NCI-H524 (cell line): Measurements from ENCODE around the gene SDK1.
"Not testable (repeated sequence)": the region's sequence is repeated elsewhere in the genome, so short reads cannot be mapped to it uniquely, and the experiment has no call there.

Experiments
- DNase-seq, 2 experiments: peaks; one replicate each; lab custom pipeline; 2025; lab: John Stamatoyannopoulos, UW

The SDK1 gene

DNA sequence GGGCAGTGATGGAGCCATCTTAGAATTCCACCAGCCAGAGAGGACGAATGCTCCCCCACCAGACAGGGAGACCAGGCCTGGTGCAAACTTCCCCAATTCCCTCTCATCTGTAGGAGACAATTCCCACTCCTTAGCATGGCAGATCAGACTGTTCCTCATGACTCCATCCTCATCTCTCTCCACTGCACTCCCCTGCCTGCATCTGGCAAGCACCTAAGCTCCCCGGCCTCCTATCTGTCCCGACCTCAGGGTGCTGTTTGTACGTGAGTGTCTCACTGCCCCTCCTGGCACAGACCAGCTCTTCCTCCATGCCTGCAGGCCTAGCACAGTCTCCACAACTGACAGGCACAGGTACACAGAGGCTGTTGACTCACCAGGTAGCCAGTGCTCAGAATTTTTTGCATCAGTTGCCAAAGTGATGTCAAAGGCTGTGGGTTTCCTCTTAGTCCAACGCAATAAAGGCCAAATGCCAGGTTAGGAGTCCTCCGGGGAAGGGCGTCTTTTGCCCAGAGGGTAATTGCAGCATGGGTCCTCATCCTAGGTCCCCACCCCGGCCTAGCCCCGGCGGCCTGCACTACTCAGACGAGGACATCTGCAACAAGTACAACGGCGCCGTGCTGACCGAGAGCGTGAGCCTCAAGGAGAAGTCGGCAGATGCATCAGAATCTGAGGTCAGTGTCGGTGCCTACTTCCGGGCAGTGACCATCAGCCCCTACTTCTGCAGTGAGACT is 944.2 kb downstream of the SDK1 start:
- DNase-seq: no peak

DNA sequence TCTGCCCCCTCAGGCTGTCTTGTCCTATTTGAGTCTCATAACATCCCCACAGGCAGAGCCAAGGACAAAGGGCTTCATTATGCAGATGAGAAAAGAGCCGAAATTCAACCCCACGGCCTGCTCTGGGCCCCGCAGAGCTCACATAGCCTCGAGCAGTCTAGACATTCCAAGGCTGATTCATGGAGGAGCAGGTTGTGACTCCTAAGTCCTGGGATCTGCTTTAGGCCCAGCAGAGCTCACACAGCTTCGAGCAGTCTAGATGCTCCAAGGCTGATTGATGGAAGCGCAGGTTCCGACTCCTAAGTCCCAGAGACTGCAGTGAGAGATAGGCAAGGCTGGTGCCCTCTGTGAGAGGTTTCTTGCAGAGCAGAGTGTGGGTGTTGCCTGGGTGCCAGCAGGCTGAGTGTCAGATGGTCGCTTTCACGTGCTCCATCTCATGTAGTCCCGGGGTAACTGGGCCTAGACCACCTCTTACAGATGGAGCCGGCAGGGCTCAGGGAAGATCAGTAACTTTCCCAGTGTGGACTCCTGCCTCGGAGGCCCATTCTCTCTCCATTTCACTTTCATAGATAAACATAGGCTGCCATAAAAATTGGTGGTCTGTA is 944.9 kb downstream of the SDK1 start:
- no peak for DNase-seq

GRCh38 chr7:4246536-4246935 is 945.5 kb downstream of the SDK1 start:
- no peak for DNase-seq

GRCh38 chr7:4247106-4247876 is 946.2 kb downstream of the SDK1 start:
- DNase-seq: no peak

DNA sequence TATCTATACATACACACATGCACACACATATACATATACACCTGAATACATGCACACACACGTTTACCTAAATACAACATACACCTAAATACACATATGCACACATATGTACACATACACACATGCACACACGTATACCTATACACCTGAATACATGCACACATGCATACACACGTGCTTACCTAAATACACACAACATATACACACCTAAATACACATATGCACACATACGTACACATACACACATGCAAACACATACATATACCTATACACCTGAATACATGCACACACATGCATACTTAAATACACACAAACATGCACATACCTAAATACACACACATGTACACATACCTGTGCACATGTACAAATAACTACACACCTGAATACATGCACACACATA is 947.2 kb downstream of the SDK1 start:
- no peak for DNase-seq

DNA sequence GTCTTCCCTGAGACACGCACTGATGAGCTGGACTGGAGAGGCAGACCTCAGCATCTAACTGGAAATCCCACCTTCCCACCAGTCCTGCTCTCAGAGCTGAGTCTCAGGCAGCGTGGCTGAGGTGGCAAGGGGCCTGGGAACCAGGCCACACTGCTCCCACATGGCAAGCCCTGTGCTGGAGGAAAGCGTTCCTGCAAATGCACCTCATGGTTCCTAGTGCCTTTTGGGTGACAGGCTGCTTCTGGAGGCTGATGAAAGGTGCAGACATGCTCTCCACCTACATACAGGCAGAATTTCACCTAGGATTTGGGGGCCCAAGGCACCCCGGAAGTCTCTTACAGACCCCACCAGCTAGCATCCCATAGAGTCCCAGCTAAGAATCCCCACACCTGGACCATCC is 948.2 kb downstream of the SDK1 start:
- no peak for DNase-seq

- no peak for DNase-seq
Measured at GRCh38 chr7:4255336-4255735, 954.3 kb downstream of the SDK1 start.

GRCh38 chr7:4256286-4256685 is 955.2 kb downstream of the SDK1 start:
- no peak for DNase-seq

DNA sequence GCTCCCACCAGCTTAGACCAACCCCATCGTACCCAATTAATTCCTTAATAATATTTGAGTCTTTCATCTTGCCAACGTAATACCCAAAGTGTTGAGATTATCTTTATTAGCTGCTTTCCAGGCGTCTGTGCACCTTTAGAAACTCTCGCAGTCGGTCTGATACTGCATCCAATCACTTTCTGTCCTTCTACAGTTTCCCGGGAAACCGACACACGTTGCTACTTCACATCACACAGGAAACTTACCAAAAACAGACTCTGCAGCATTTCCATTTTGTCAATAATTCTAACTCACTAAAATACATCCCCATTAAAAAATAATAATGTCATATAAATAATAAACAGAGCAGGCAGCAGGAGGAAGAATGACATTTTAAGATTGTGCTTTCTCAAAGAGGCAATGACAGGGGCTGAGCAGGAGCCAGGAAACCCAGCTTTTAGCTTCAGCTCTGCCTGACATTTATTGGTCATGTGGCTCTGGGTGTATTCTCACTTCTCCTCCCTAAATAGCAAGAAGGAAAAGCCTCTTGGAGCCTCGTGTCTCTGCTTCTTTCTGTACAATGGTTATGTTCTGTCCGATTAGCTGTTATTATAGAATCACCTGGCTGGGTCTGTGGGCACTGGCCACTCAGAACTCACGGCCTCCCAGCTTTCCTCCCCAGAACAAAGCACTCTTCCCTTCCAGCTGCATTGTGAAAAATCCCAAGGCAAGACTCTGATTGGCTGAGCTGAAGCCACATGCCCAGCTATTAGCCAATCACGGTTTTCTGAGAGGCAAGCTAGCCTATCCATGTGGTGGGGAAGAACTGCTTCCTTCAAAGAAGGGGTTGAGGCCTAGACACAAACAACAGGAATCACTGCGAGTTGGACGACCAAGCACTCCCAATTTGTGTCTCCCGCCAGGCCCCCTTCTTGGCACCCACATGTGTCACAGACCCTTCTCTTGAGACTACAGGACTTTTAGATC is 956.4 kb downstream of the SDK1 start:
- DNase-seq: no peak

GRCh38 chr7:4260116-4260515 is 959.1 kb downstream of the SDK1 start:
- DNase-seq: not testable (repeated sequence)

DNA sequence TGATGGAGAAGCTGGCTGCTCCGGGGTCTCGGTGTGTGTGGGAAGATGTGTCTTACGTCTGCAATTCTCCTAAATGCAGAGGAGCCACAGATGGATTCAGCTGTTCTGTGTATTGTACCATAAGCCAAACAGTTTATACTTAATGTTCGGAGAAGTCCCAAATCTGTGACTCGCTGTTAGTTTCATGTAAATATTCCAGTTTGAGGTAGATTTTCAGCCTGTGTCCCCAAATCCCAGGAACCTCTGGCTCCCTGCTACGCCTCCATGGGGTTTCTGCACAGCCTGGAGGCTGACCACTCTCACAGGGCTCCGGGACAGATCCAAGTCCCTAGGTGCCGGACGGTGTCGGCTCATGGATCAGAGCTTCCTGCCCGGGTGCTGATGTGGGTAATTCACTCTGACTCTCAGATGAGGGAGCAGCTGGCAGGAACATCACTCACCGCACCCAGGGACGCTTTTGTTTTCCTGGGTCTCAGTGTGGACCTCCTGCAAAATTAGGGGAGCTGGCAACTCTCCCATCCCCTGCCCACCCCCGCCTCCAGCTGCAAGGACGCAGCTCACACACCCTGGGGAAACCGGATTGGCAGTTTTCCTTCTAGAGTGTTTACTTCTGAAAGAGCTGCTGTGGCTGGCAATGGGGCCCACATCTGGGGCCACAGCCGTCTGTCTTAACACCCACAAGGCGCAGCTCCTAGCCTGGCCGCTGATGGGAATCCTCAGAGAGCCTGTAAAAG is 960.0 kb downstream of the SDK1 start:
- DNase-seq: no peak

DNA sequence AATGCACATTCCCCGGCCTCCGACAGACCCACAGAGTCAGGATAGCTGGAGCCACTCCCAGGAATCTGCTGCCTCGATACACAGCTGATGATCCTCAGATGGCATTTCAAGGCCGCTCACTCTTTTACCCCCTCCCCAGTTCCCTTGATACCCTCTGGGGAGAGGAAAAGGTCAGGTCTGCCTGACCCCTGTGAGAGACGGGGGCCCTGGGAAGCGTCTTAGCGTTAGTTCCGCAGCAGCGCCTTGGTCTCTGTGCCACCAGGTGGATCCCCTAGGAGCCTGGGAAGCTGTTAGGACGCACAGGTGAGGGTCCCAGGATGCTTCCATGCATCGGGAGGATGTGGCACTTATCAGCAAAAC is 960.5 kb downstream of the SDK1 start:
- DNase-seq: no peak

- DNase-seq: not testable (repeated sequence)
Measured at GRCh38 chr7:4264206-4264605, 963.2 kb downstream of the SDK1 start.

DNA sequence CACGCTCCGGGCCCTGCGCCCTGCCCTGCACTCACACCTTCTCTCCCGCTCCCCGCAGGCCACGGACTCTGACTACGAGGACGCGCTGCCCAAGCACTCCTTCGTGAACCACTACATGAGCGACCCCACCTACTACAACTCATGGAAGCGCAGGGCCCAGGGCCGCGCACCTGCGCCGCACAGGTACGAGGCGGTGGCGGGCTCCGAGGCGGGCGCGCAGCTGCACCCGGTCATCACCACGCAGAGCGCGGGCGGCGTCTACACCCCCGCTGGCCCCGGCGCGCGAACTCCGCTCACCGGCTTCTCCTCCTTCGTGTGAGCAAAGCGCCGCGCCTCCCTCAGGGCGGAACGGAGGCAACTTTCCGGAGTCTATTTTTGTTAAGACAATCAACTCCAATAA is 964.0 kb downstream of the SDK1 start:
- no peak for DNase-seq

GRCh38 chr7:4265676-4266075 is 964.6 kb downstream of the SDK1 start:
- DNase-seq: no peak

- DNase-seq: no peak
Measured at GRCh38 chr7:4266270-4267040, 965.4 kb downstream of the SDK1 start.

DNA sequence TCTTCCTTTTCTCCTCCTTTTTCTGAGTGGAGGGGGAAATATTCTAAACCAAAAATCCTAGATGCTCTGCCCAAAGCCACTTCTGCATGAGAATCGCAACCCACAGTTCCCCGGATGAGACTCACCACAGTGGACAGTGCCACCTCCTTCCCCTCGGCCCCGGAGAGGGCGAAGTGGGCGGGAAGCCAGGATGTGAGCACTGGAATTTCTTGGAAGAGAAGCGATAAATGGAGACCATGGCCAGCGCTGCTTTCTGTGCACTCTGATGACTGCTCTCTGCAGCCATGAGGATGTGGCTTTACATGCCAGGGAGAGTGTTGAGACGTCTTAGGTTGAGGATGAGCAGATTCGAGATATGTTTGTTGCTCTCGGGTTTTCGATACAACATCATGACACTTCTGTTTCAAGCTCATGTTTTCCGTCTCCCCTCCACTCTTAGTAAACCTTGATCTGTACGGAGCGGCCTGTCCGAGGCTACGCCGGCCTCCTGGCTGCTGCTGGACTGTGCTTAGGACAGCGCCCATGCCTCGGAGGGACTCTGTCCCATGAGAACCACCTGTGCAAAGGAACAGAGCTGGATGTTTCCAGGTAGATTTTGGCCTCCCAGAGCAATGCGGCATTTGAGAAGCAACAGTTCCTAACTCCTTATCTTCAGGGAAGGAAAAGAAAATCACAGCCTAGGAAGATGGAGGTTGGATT is 966.4 kb downstream of the SDK1 start:
- no peak for DNase-seq

DNA sequence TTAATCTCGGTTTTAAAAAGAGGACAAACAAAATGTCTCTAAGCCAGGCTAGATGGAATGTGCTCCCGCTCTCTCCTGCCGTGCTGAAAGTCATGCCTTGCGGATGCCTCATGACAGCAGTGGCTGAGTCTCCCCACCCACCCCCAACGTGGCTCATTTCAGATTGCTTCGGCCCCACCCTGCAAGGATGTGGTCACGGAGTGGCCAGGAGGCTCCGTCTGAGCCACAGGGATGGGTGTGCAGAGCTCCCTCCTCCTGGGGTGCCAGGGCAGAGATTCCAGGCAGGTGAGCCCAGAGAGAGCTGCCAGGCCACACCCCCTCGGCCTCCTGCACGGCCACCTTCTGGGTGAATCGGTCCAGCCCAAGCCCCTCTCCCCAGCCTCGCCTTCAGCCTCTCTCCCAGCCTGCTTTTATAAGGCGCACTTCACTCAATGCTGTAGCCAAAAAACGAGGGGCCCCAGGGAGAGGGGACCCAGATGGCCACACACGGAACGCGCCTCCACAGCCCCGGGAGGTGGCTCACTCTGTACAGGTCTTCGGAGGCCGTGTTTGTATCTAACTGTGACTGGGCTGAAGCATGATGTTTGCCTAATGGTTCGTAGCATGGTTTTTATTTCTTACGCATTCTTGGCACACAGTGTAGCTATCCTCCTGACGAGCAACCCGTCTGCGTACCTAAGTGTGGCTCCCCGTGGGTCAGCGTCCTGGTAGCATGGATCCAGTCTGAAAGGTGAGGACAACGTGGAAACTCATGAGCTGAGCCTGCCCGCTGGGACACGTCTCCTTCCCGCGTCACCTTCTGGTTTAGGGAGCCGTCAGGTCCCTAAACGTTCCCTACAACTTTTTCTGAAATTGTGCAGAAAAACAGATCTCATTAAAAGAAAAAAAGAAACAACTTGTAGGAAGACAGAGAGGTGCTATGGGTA is 967.3 kb downstream of the SDK1 start:
- DNase-seq: no peak

GRCh38 chr7:4269086-4269485 is 968.0 kb downstream of the SDK1 start:
- no peak for DNase-seq
